GM12891 (cell line): ENCODE results near the gene ZBTB42.

Experiments
- PAX5 ChIP-seq: IDR thresholded peaks from 2 replicates; pipeline ENCODE4 v1.6.1; 2011; ENCODE audit warnings: low read length, moderate library complexity, mild to moderate bottlenecking; ENCODE audit not compliant: insufficient read depth, severe bottlenecking
- POLR2A ChIP-seq: IDR thresholded peaks from 2 replicates; pipeline ENCODE4 v1.6.1; 2011; ENCODE audit warnings: low read depth, low read length, control low read depth
- POLR2AphosphoS5 ChIP-seq: IDR thresholded peaks from 2 replicates; pipeline ENCODE4 v1.6.1; 2011; ENCODE audit warnings: low read depth, low read length, control low read depth
- TAF1 ChIP-seq: IDR thresholded peaks from 2 replicates; pipeline ENCODE4 v1.6.1; 2011; ENCODE audit warnings: low read depth, low read length, control low read depth

GRCh38 chr14:104804481-104805325, 3.8 kb downstream of the ZBTB42 start:
- TF ChIP-seq PAX5 (no peak), POLR2A (no peak), POLR2AphosphoS5 (no peak), TAF1 (no peak)
